Panc1 (cell line): Measurements from ENCODE around the gene ZNF121. TPM values are rescaled to one million over a fixed set of nuclear protein-coding genes. Genes with fewer than 3 reads are reported as not detected.

ENCODE experiments used
- ATAC-seq: fragments of 200-7000 bp; cut with Tn5 transposase; 2 replicates; pipeline ENCODE4 v1.9.1; 2020; ENCODE audit warnings: mild to moderate bottlenecking, moderate library complexity
- BruUV-seq: library from RNA; stranded (reverse); fragments of 400-500 nt; replicated peaks from 2 replicates; lab custom pipeline; 2021; lab: Mats Ljungman, UMichigan
- CTCF ChIA-PET: fragments of 300-600 bp; sonication (Branson Sonifier 250); formaldehyde crosslinking; loops from one replicate; lab custom pipeline; 2022; ENCODE audit warnings: antibody characterized with exemption; lab: Charles Lee
- POLR2A ChIA-PET: fragments of 300-600 bp; sonication (Branson Sonifier 250); formaldehyde crosslinking; loops from one replicate; lab custom pipeline; 2022; ENCODE audit warnings: antibody characterized with exemption; lab: Charles Lee
- DNase-seq: peaks from one replicate; pipeline ENCODE4 v3.0.0-alpha.2; 2010; ENCODE audit warnings: low read depth, low spot score
- H3K27ac ChIP-seq: 2 replicates; pipeline ENCODE4 v1.5.1; 2011; ENCODE audit warnings: mild to moderate bottlenecking, low read length, inconsistent platforms
- H3K27me3 ChIP-seq: fragments of 200-500 bp; sonication (Bioruptor generic); 2 replicates; pipeline ENCODE4 v1.6.0; 2014; ENCODE audit warnings: low read length, inconsistent platforms; ENCODE audit not compliant: control insufficient read depth, insufficient read depth
- H3K36me3 ChIP-seq: fragments of 200-500 bp; sonication (Bioruptor generic); 2 replicates; pipeline ENCODE4 v1.5.1; 2014; ENCODE audit warnings: inconsistent platforms, mild to moderate bottlenecking, low read length, moderate library complexity; ENCODE audit not compliant: control insufficient read depth, insufficient read depth
- H3K4me1 ChIP-seq: 2 replicates; pipeline ENCODE4 v1.5.1; 2011; ENCODE audit warnings: inconsistent platforms, mild to moderate bottlenecking, low read length, moderate library complexity; ENCODE audit not compliant: control insufficient read depth, insufficient read depth
- H3K4me3 ChIP-seq, 2 experiments: 2 replicates each; pipeline ENCODE4 v1.5.1; 2011 to 2012; ENCODE audit warnings: low read depth in 2 of 2, low read length in 2 of 2, mild to moderate bottlenecking in 2 of 2, inconsistent platforms in 1 of 2, moderate library complexity in 1 of 2
- H3K9me3 ChIP-seq: fragments of 200-500 bp; sonication (Bioruptor generic); 2 replicates; pipeline ENCODE4 v1.5.1; 2014; ENCODE audit warnings: low read depth, mild to moderate bottlenecking, inconsistent platforms, low read length, moderate library complexity; ENCODE audit not compliant: control insufficient read depth, insufficient read depth
- POLR2AphosphoS5 ChIP-seq: IDR thresholded peaks from 2 replicates; pipeline ENCODE4 v1.6.1; 2012; ENCODE audit warnings: mild to moderate bottlenecking, low read depth, low read length, moderate library complexity
- SIN3A ChIP-seq: IDR thresholded peaks from 2 replicates; pipeline ENCODE4 v1.6.1; 2012; ENCODE audit warnings: low read depth, mild to moderate bottlenecking, low read length, moderate library complexity, borderline replicate concordance; ENCODE audit not compliant: insufficient read depth
- TCF7L2 ChIP-seq: IDR thresholded peaks from 2 replicates; pipeline ENCODE4 v1.6.1; 2011; ENCODE audit warnings: mild to moderate bottlenecking, low read depth, low read length, inconsistent platforms
- in situ Hi-C: cut with HindIII; loops from 2 replicates; pipeline ENCODE4 v1.10.0; 2016; ENCODE audit warnings: low sequenced_read_pairs, low pct_unique_long_range_greater_than_20kb
- intact Hi-C: fragments of 100-400 bp; cut with micrococcal nuclease; formaldehyde crosslinking; loops from one replicate; pipeline ENCODE4 v1.10.0; 2022; ENCODE audit not compliant: unreplicated experiment
- total RNA-seq: library from RNA; stranded (reverse); gene quantifications from one replicate; pipeline ENCODE4 v1.2.1, GENCODE V29; 2021; ENCODE audit not compliant: unreplicated experiment
- TF ChIP-seq, protein P1 (sequence below), 2 experiments: IDR thresholded peaks; 2 replicates each; pipeline ENCODE4 v1.6.1; 2011 to 2012; ENCODE audit warnings: low read depth in 2 of 2, control low read depth in 1 of 2, low read length in 1 of 2, mild to moderate bottlenecking in 1 of 2, moderate library complexity in 1 of 2; ENCODE audit not compliant: insufficient read depth in 1 of 2
- TF ChIP-seq, protein P2 (sequence below): fragments of 450-650 bp; IDR thresholded peaks from 2 replicates; pipeline ENCODE4 v1.5.1; 2017; ENCODE audit warnings: mild to moderate bottlenecking

The ZNF121 gene
- total RNA-seq, 1 experiment from 2014 or later: 48.4 TPM

DNA sequence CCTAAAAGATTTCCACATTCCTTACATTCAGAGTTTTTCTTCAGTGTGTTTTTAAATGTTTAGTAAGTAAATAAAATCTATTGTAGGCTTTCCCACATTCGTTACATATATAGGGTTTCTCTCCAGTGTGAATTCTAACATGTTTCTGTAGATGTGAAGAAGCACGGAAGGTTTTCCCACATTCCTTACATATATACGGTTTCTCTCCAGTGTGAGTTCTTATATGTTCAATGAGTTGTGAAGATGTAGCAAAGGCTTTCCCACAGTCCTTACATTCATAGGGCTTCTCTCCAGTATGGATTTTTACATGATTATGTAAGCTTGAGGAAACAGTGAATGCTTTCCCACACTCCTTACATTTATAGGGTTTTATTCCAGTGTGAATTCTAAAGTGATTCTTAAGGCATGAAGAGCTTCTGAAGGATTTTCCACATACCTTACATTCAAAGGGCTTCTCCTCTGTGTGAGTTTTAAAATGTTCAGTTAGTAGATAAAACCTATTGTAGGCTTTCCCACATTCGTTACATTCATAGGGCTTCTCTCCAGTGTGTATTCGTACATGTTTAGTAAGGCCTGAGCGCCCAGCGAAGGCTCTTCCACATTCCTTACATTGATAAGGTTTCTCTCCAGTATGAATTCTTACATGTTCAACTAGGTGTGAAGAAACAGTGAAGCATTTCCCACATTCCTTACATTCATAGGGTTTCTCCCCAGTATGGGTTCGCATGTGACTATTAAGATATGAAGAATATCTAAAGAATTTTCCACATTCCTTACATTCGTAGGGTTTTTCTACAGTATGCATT, 18.2 kb downstream of the ZNF121 start:
- no peak overlapping the region for H3K4me3 ChIP-seq
- H3K36me3 ChIP-seq: peaks cover 24% of the 10 kb centered on the region; the same call in 1 of the 2 replicates
- no peaks in the 10 kb centered on the region for H3K4me1 ChIP-seq
- POLR2A ChIA-PET: no interaction called here
- in situ Hi-C loops: no loop called here
- BruUV-seq: TSS peak; percentile 22
- H3K27me3 ChIP-seq: no peaks in the 10 kb centered on the region
- TF ChIP-seq SIN3A: no peak
- TF ChIP-seq TCF7L2: no peak
- no peak for TF ChIP-seq POLR2AphosphoS5
- TF ChIP-seq, protein P1, sequence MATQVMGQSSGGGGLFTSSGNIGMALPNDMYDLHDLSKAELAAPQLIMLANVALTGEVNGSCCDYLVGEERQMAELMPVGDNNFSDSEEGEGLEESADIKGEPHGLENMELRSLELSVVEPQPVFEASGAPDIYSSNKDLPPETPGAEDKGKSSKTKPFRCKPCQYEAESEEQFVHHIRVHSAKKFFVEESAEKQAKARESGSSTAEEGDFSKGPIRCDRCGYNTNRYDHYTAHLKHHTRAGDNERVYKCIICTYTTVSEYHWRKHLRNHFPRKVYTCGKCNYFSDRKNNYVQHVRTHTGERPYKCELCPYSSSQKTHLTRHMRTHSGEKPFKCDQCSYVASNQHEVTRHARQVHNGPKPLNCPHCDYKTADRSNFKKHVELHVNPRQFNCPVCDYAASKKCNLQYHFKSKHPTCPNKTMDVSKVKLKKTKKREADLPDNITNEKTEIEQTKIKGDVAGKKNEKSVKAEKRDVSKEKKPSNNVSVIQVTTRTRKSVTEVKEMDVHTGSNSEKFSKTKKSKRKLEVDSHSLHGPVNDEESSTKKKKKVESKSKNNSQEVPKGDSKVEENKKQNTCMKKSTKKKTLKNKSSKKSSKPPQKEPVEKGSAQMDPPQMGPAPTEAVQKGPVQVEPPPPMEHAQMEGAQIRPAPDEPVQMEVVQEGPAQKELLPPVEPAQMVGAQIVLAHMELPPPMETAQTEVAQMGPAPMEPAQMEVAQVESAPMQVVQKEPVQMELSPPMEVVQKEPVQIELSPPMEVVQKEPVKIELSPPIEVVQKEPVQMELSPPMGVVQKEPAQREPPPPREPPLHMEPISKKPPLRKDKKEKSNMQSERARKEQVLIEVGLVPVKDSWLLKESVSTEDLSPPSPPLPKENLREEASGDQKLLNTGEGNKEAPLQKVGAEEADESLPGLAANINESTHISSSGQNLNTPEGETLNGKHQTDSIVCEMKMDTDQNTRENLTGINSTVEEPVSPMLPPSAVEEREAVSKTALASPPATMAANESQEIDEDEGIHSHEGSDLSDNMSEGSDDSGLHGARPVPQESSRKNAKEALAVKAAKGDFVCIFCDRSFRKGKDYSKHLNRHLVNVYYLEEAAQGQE (IDR thresholded peaks at IDR 0.05; ENCODE audit: insufficient read depth in 1 of 2, low read depth in 2 of 2, low read length in 1 of 2): no peak
- TF ChIP-seq, protein P2, sequence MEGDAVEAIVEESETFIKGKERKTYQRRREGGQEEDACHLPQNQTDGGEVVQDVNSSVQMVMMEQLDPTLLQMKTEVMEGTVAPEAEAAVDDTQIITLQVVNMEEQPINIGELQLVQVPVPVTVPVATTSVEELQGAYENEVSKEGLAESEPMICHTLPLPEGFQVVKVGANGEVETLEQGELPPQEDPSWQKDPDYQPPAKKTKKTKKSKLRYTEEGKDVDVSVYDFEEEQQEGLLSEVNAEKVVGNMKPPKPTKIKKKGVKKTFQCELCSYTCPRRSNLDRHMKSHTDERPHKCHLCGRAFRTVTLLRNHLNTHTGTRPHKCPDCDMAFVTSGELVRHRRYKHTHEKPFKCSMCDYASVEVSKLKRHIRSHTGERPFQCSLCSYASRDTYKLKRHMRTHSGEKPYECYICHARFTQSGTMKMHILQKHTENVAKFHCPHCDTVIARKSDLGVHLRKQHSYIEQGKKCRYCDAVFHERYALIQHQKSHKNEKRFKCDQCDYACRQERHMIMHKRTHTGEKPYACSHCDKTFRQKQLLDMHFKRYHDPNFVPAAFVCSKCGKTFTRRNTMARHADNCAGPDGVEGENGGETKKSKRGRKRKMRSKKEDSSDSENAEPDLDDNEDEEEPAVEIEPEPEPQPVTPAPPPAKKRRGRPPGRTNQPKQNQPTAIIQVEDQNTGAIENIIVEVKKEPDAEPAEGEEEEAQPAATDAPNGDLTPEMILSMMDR: no peak
- CTCF ChIA-PET: no interaction called here
- no peak overlapping the region for H3K27ac ChIP-seq
- no peak for ATAC-seq
- intact Hi-C loops: no loop called here
- DNase-seq: no peak
- H3K9me3 ChIP-seq: peaks cover 85% of the 10 kb centered on the region

DNA sequence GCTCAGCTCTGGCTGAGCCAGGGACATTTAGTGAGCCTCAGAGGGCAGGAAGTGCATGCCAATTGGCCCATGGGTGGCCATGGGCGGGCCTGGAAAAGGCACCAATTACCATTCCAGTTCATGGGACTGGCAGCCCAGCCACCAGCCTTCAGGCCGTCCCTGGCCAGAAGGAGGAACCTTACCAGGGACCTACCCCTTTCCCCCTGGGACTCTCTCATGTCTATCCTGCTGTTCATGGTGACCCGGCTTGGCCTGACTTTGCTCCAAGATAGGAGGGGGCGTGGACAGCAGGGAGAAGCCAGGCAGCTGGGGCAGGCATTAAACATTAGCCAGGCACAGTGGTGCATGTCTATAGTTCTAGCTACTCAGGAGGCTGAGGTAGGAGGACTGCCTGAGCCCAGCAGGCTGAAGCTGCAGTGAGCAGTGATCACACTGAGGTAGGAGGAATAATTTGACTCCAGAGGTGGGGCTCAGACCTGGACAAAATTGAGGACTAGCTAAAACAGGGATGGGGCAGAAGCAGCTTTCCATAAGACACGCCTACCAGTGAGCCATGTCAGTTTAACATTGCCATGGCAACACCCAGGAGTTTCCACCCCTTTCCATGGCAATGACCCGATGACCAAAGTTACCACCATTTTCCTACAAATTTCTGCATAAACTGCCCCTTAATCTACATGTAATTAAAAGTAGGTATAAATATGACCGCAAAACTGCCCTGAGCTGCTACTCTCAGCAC, 31.6 kb downstream of the ZNF121 start:
- Histone ChIP-seq H3K36me3 (no peaks in the 10 kb centered on the region), H3K4me1 (no peaks in the 10 kb centered on the region), H3K27ac (no peak overlapping the region), H3K9me3 (no peaks in the 10 kb centered on the region; the same call in 1 of the 2 replicates), H3K27me3 (no peaks in the 10 kb centered on the region), H3K4me3 (no peak overlapping the region)
- ChIA-PET CTCF (no interaction called here), POLR2A (no interaction called here)
- DNase-seq (no peak), ATAC-seq (no peak)
- intact Hi-C loops (no loop called here), in situ Hi-C loops (no loop called here)
- BruUV-seq: no TSS peak
- TF ChIP-seq, protein P1 (IDR thresholded peaks at IDR 0.05; ENCODE audit: insufficient read depth in 1 of 2, low read depth in 2 of 2, low read length in 1 of 2): no peak
- TF ChIP-seq, protein P2: no peak
- no peak for TF ChIP-seq TCF7L2
